ENCODE results near the gene TBC1D21.

GRCh38 chr15:73894133-73894814, 20.9 kb downstream of the TBC1D21 start:
- TF ChIP-seq CTCF (IDR thresholded peaks at IDR 0.05) (no peak), POLR2A (IDR thresholded peaks at IDR 0.05) (no peak)

All from right lobe of liver (tissue), 4 donors.